ENCODE measurements around the gene STUM. TPM values are rescaled to one million over a fixed set of nuclear protein-coding genes. Genes with fewer than 3 reads are reported as not detected.

STUM gene
- total RNA-seq, 1 donor from 2014 or later: 0.49 TPM

GRCh38 chr1:226581650-226582330, 33.2 kb downstream of the STUM start:
- Histone ChIP-seq H3K27me3 (no peaks in the 10 kb centered on the region), H3K4me3 (no peak overlapping the region), H3K9me3 (no peaks in the 10 kb centered on the region), H3K4me1 (no peaks in the 10 kb centered on the region), H3K27ac (no peak overlapping the region), H3K36me3 (no peaks in the 10 kb centered on the region)
- peak; percentile 18 for DNase-seq
- no peak for TF ChIP-seq CTCF (IDR thresholded peaks at IDR 0.05)
- no peak for ATAC-seq
- intact Hi-C loops (cut with DNase I): no loop called here

GRCh38 chr1:226582966-226583365, 34.4 kb downstream of the STUM start:
- H3K4me3 ChIP-seq: no peak overlapping the region
- TF ChIP-seq CTCF (IDR thresholded peaks at IDR 0.05): no peak
- ATAC-seq (no peak), DNase-seq (no peak)
- no peaks in the 10 kb centered on the region for H3K36me3 ChIP-seq
- H3K4me1 ChIP-seq: no peaks in the 10 kb centered on the region
- intact Hi-C loops (cut with DNase I): no loop called here
- H3K27me3 ChIP-seq: no peaks in the 10 kb centered on the region
- no peak overlapping the region for H3K27ac ChIP-seq
- no peaks in the 10 kb centered on the region for H3K9me3 ChIP-seq

GRCh38 chr1:226584164-226584563, 35.6 kb downstream of the STUM start:
- no peak for TF ChIP-seq CTCF (IDR thresholded peaks at IDR 0.05)
- DNase-seq (no peak), ATAC-seq (no peak)
- Histone ChIP-seq H3K36me3 (no peaks in the 10 kb centered on the region), H3K9me3 (no peaks in the 10 kb centered on the region), H3K27me3 (no peaks in the 10 kb centered on the region), H3K27ac (no peak overlapping the region), H3K4me3 (no peak overlapping the region), H3K4me1 (no peaks in the 10 kb centered on the region)
- intact Hi-C loops (cut with DNase I): no loop called here

GRCh38 chr1:226586116-226586515, 37.6 kb downstream of the STUM start:
- Histone ChIP-seq H3K4me1 (no peaks in the 10 kb centered on the region), H3K27me3 (no peaks in the 10 kb centered on the region), H3K4me3 (no peak overlapping the region), H3K36me3 (no peaks in the 10 kb centered on the region), H3K9me3 (no peaks in the 10 kb centered on the region), H3K27ac (no peak overlapping the region)
- intact Hi-C loops (cut with DNase I): no loop called here
- no peak for ATAC-seq
- no peak for TF ChIP-seq CTCF (IDR thresholded peaks at IDR 0.05)
- DNase-seq: no peak

- intact Hi-C loops (cut with DNase I): no loop called here
These were observed 38.3 kb downstream of the STUM start for GRCh38 chr1:226586650-226587422.

More at GRCh38 chr1:226586650-226587422, 38.3 kb downstream of the STUM start:
- no peaks in the 10 kb centered on the region for H3K36me3 ChIP-seq
- DNase-seq (no peak), ATAC-seq (no peak)
- no peak overlapping the region for H3K27ac ChIP-seq
- H3K4me3 ChIP-seq: no peak overlapping the region
- no peaks in the 10 kb centered on the region for H3K27me3 ChIP-seq
- no peak for TF ChIP-seq CTCF (IDR thresholded peaks at IDR 0.05)
- no peaks in the 10 kb centered on the region for H3K9me3 ChIP-seq
- no peaks in the 10 kb centered on the region for H3K4me1 ChIP-seq
